ENCODE data around the gene STOML3. TPM values are rescaled to one million over a fixed set of nuclear protein-coding genes. Genes with fewer than 3 reads are reported as not detected.

STOML3 gene, protein sequence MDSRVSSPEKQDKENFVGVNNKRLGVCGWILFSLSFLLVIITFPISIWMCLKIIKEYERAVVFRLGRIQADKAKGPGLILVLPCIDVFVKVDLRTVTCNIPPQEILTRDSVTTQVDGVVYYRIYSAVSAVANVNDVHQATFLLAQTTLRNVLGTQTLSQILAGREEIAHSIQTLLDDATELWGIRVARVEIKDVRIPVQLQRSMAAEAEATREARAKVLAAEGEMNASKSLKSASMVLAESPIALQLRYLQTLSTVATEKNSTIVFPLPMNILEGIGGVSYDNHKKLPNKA
- total RNA-seq: not detected
- under 1 TPM in 1 of 2 donors, not detected in 1; 0.07 TPM for polyA plus RNA-seq

DNA sequence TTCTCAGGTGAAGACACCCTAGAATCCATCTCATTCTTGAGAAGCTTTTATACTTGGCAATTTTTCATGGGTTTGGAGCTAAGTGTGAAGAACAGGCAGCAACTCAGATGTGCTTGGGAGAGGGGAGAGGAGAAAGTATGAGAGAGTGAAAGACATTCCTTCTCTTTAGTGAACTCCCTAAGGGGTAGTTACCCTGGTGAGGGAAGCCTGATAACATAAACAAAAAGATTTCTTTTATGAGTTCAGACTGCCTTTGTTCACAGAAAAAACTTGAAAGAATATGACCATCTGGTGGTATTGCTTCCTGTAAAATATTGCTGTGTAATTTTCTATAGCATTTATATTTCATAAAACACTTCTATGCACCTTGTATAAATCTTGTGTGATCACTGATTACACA lies at the start of gene STOML3:
STOML3 (minus strand) TSS at position 139 of the 400 bp plus-strand sequence; CDS start at position 29, 110 bp downstream.
- ATAC-seq (no peak), FAIRE-seq (no peak), DNase-seq (no peak)
- H3K27ac ChIP-seq: no peak within 1 kb of the TSS
- no peak within 1 kb of the TSS for H3K4me3 ChIP-seq
- intact Hi-C loops (cut with DNase I): no loop called here
- no peaks in the 10 kb centered on the region for H3K4me1 ChIP-seq
- H3K36me3 ChIP-seq: no peaks in the 10 kb centered on the region
- TF ChIP-seq, protein P1, sequence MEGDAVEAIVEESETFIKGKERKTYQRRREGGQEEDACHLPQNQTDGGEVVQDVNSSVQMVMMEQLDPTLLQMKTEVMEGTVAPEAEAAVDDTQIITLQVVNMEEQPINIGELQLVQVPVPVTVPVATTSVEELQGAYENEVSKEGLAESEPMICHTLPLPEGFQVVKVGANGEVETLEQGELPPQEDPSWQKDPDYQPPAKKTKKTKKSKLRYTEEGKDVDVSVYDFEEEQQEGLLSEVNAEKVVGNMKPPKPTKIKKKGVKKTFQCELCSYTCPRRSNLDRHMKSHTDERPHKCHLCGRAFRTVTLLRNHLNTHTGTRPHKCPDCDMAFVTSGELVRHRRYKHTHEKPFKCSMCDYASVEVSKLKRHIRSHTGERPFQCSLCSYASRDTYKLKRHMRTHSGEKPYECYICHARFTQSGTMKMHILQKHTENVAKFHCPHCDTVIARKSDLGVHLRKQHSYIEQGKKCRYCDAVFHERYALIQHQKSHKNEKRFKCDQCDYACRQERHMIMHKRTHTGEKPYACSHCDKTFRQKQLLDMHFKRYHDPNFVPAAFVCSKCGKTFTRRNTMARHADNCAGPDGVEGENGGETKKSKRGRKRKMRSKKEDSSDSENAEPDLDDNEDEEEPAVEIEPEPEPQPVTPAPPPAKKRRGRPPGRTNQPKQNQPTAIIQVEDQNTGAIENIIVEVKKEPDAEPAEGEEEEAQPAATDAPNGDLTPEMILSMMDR (IDR thresholded peaks at IDR 0.05): no peak
- H3K27me3 ChIP-seq: no peaks in the 10 kb centered on the region
- no peaks in the 10 kb centered on the region for H3K9me3 ChIP-seq

DNA sequence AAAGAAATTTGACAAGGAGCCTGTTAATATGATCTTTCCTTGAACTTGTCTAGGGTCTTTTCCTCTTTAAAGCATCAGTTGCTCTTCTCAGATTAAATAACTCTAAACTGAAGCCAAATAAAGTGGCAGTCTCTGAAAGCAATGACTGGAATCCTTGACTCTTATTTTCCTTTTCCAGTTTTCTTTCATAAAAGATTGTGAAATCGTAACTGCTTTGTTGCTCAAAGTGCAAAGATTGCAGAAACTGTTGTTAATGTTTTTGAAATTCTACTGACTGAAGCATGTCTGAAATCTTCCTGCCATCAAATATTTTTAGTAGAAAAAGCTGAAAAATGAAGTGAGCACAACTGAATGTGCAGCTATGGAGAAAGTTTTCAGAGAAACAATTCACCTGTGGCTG lies 49.6 kb upstream of the STOML3 start:
- intact Hi-C loops (cut with DNase I): no loop called here
- Histone ChIP-seq H3K4me1 (peaks cover 0 to 15% (median 4%) of the 10 kb centered on the region in 3 donors), H3K4me3 (no peak overlapping the region), H3K27me3 (no peaks in the 10 kb centered on the region), H3K9me3 (no peaks in the 10 kb centered on the region), H3K36me3 (peaks cover 0 to 6% (median 0%) of the 10 kb centered on the region in 3 donors), H3K27ac (no peak overlapping the region)
- WGBS, 2 donors: 62 to 73% methylated on average over 1 of the region's 1 CpG
- FAIRE-seq (no peak), DNase-seq (no peak), ATAC-seq (no peak)
- TF ChIP-seq, protein P1 (IDR thresholded peaks at IDR 0.05): no peak

DNA sequence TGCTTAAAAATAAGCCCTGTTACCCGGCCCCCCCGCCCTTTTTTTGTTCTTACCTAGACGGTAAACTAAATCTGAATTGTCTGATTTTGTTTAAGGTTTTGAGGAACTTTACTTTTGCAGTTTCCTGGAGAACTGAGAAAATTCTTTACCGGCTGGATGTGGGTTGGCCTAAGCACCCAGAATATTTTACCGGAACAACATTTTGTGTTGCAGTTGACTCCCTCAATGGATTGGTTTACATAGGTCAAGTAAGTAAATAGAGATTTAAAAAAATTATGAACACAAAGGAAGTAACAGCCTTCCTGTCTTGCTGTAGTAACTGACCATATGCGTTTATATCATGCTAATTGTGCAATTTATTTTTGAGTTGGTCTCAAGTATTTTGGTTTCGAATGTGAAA lies 48.4 kb upstream of the STOML3 start:
- FAIRE-seq (no peak), ATAC-seq (no peak), DNase-seq (no peak)
- 8 to 9% methylated on average over 7 of the region's 7 CpGs for WGBS, 2 donors
- Histone ChIP-seq H3K36me3 (no peaks in the 10 kb centered on the region), H3K4me3 (peak overlapping the region; percentile 65 to 91 (median 73)), H3K27me3 (no peaks in the 10 kb centered on the region), H3K4me1 (peaks cover 0 to 24% (median 8%) of the 10 kb centered on the region in 3 donors), H3K9me3 (no peaks in the 10 kb centered on the region), H3K27ac (peak overlapping the region in 3 of 4 donors; percentile 85 to 86 (median 86))
- TF ChIP-seq, protein P1 (IDR thresholded peaks at IDR 0.05): no peak
- intact Hi-C loops (cut with DNase I): no loop called here

DNA sequence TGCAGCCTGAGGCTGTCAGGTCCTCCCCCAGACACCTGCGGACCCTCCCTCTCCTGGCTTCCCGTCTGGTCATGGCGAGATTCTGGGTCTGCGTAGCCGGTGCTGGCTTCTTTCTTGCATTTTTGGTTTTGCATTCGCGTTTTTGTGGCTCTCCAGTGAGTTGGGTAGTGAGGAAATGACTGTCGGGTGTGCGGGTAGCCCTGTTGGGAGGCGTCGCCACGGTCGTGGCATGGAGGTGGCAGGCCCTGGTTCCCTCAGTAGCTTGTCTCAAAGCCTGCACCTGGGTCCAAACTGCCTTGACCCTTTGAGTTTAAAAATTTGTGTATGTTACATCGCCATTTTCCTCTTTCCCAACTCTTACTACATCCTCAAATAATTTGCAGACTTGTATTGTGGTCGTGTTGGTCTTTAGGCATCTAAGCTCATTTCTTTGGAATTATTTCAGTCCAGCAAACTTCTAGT lies 48.0 kb upstream of the STOML3 start:
- WGBS, 2 donors: 0% methylated on average over 15 of the region's 15 CpGs
- FAIRE-seq (no peak), DNase-seq (peak in 2 of 6 donors; percentile 7 to 30), ATAC-seq (peak; percentile 7 to 31 (median 16))
- intact Hi-C loops (cut with DNase I): no loop called here
- TF ChIP-seq, protein P1 (IDR thresholded peaks at IDR 0.05): no peak
- Histone ChIP-seq H3K27ac (peak overlapping the region; percentile 72 to 86 (median 86)), H3K9me3 (no peaks in the 10 kb centered on the region), H3K27me3 (no peaks in the 10 kb centered on the region), H3K36me3 (no peaks in the 10 kb centered on the region), H3K4me3 (peak overlapping the region; percentile 65 to 91 (median 73)), H3K4me1 (peaks cover 0 to 24% (median 8%) of the 10 kb centered on the region in 3 donors)
